Heart left ventricle (tissue), 13 donors: ENCODE measurements around the gene GLO1.

Source experiments
- POLR2A ChIP-seq, 2 donors: fragments of 450-650 bp; IDR thresholded peaks; one replicate each; pipeline ENCODE4 v1.6.1; 2017; ENCODE audit warnings: antibody characterized with exemption in 2 of 2, mild to moderate bottlenecking in 2 of 2, moderate library complexity in 2 of 2
- TF ChIP-seq, protein P1 (sequence below), 12 donors: fragments of 200-600 bp; sonication (generic) in 4 of 12; IDR thresholded peaks; one replicate each; pipeline versions ENCODE4 v1.5.0 to v1.8.0; 2018 to 2022; ENCODE audit warnings: antibody characterized with exemption in 12 of 12, mild to moderate bottlenecking in 5 of 12
- donor health status: ischemic (EF 13 %, LVEDD 7.1; RV severe dilation, severe dysfunction).
- donor health status: DM: no; HTN: yes; CAD: no.
- donor health status: DM: no; HTN: no; CAD: no.
- donor health status: ischemic (EF 25% LVEDD 6.9; RV normal size, moderate dysfunction).
- donor health status: ischemic (EF 25% LVEDD 5.7; RV mildly dilated, moderate dysfunction).
- donor health status: ischemic (EF 35%, LVEDD 5.7; RV mildly dilated, moderate dysfunction).
- donor health status: nonischemic (EF 11% LVEDD 7.7; RV severe dilation, severe dysfunction).
- donor health status: DM: yes; HTN: yes; CAD: no.
- donor health status: PGD.
- donor health status: ischemic (EF 29% LVEDD 5.4; RV normal size, mild dysfunction).
- donor health status: nonischemic (EF 23%, LVEDD 6.1; RV moderate dilation, normal function).

DNA sequence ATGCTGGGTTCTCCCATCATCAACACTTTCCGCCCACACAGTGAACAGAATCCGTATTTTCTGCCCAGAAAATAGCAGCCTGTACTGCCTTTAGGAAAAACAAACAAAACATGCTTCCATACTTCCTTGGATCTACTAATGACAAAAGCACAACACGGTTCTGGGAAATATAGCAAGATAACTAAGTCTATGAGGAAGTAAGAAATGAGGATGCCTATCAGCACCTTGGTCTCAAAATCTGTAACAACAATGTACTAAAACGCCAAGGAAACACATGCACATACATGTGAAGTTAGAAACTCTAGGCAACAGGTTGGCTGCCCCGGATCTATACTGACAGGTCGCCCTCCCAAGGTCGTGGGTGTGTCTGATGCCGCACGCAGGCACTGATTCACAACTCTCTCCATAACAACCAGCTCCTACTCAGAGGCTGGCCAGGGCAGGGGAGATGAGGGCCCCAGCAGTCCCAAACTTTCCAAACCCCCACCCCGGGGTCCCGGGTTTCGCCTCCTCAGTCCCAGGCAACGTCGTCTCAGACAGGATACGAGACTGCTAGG is 63.9 kb downstream of the GLO1 start:
- TF ChIP-seq, protein P1, sequence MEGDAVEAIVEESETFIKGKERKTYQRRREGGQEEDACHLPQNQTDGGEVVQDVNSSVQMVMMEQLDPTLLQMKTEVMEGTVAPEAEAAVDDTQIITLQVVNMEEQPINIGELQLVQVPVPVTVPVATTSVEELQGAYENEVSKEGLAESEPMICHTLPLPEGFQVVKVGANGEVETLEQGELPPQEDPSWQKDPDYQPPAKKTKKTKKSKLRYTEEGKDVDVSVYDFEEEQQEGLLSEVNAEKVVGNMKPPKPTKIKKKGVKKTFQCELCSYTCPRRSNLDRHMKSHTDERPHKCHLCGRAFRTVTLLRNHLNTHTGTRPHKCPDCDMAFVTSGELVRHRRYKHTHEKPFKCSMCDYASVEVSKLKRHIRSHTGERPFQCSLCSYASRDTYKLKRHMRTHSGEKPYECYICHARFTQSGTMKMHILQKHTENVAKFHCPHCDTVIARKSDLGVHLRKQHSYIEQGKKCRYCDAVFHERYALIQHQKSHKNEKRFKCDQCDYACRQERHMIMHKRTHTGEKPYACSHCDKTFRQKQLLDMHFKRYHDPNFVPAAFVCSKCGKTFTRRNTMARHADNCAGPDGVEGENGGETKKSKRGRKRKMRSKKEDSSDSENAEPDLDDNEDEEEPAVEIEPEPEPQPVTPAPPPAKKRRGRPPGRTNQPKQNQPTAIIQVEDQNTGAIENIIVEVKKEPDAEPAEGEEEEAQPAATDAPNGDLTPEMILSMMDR (IDR thresholded peaks at IDR 0.05), result no peak
- TF ChIP-seq POLR2A (IDR thresholded peaks at IDR 0.05), result no peak
